HepG2 (cell line): Measurements from ENCODE around the gene HLA-F. TPM values are rescaled to one million over a fixed set of nuclear protein-coding genes. Genes with fewer than 3 reads are reported as not detected.

Experiments used
- ATAC-seq: fragments of 200-7000 bp; cut with Tn5 transposase; 3 replicates; pipeline ENCODE4 v1.9.1; 2020; ENCODE audit warnings: mild to moderate bottlenecking, moderate library complexity
- BruUV-seq: library from RNA; stranded (reverse); fragments of 400-500 nt; replicated peaks from 2 replicates; lab custom pipeline; 2021; lab: Mats Ljungman, UMichigan
- CTCF ChIA-PET: fragments of 300-600 bp; formaldehyde crosslinking; extraction: SDS; loops from one replicate; lab custom pipeline; 2021; ENCODE audit warnings: low total read pairs, inconsistent platforms, low intra/inter-chr PET ratio; lab: Yijun Ruan, JAX
- POLR2A ChIA-PET: fragments of 350-600 bp; sonication (Branson Sonifier 250); formaldehyde crosslinking; loops from one replicate; lab custom pipeline; 2020; ENCODE audit warnings: antibody characterized with exemption, inconsistent platforms; lab: Yijun Ruan, JAX
- DNase-seq: peaks from one replicate; pipeline ENCODE4 v3.0.0-alpha.2; 2015; ENCODE audit warnings: low spot score
- FAIRE-seq: peaks from 3 replicates; lab custom pipeline; 2011; peaks lifted over from hg19 to GRCh38; lab: Jason Lieb, UNC
- H2AFZ ChIP-seq: one replicate; pipeline ENCODE4 v1.6.1; 2011; ENCODE audit warnings: low read length, inconsistent platforms
- H3K27ac ChIP-seq: fragments of 300-600 bp; 3 replicates; pipeline ENCODE4 v1.8.0; 2011; ENCODE audit warnings: mixed run types, mild to moderate bottlenecking, mixed read lengths, low read length, inconsistent platforms; ENCODE audit not compliant: insufficient read depth; ENCODE audit errors: extremely low read length
- H3K27me3 ChIP-seq, 2 experiments: fragments of 200-600 bp in 1 of 2; 2 replicates in 1 of 2; 3 replicates in 1 of 2; pipeline versions ENCODE4 v1.6.0 to v1.8.0; 2011; ENCODE audit warnings: low read length in 2 of 2, mild to moderate bottlenecking in 2 of 2, moderate library complexity in 2 of 2, inconsistent platforms in 1 of 2; ENCODE audit not compliant: insufficient read depth in 2 of 2, control insufficient read depth in 1 of 2
- H3K36me3 ChIP-seq, 2 experiments: fragments of 200-600 bp in 1 of 2; replicated peaks in 1 of 2; 2 replicates in 1 of 2; 3 replicates in 1 of 2; pipeline versions ENCODE4 v1.5.1 to v1.8.0; 2011; ENCODE audit warnings: low read length in 2 of 2, inconsistent platforms in 1 of 2; ENCODE audit not compliant: insufficient read depth in 2 of 2, control insufficient read depth in 1 of 2
- H3K4me1 ChIP-seq: 2 replicates; pipeline ENCODE4 v1.5.1; 2012; ENCODE audit warnings: low read length, inconsistent platforms; ENCODE audit not compliant: insufficient read depth
- H3K4me2 ChIP-seq: 2 replicates; pipeline ENCODE4 v1.6.0; 2011; ENCODE audit warnings: low read depth, low read length, inconsistent platforms
- H3K4me3 ChIP-seq, 3 experiments: fragments of 200-600 bp in 1 of 3; sonication (generic), shearing (Covaris generic) in 1 of 3; replicated peaks in 1 of 3; 2 replicates each; pipeline ENCODE4 v1.5.1; 2011 to 2016; ENCODE audit warnings: low read length in 3 of 3, inconsistent platforms in 2 of 3, low read depth in 2 of 3, mild to moderate bottlenecking in 2 of 3, control low read depth in 1 of 3, mixed read lengths in 1 of 3; ENCODE audit not compliant: insufficient read depth in 1 of 3
- H3K79me2 ChIP-seq: one replicate; pipeline ENCODE4 v1.6.1; 2011; ENCODE audit warnings: low read length, inconsistent platforms; ENCODE audit not compliant: insufficient read depth
- H3K9ac ChIP-seq: 2 replicates; pipeline ENCODE4 v1.6.0; 2011; ENCODE audit warnings: mild to moderate bottlenecking, low read depth, low read length, inconsistent platforms; ENCODE audit not compliant: insufficient read depth
- H3K9me3 ChIP-seq: 2 replicates; pipeline ENCODE4 v1.5.1; 2012; ENCODE audit warnings: mild to moderate bottlenecking, low read length
- H4K20me1 ChIP-seq: 2 replicates; pipeline ENCODE4 v1.6.0; 2011; ENCODE audit warnings: inconsistent platforms, mild to moderate bottlenecking, low read length, moderate library complexity; ENCODE audit not compliant: insufficient read depth
- CCDC6 ChIP-seq: sonication (generic); formaldehyde crosslinking; IDR thresholded peaks from 2 replicates; pipeline ENCODE4 v1.8.1; 2022; ENCODE audit warnings: mild to moderate bottlenecking, missing genetic modification reagents, moderate library complexity
- FIP1L1 ChIP-seq: fragments of 200-400 bp; formaldehyde crosslinking; IDR thresholded peaks from 2 replicates; pipeline ENCODE4 v1.6.1; 2018; ENCODE audit warnings: low read depth, mild to moderate bottlenecking, low read length, moderate library complexity, borderline replicate concordance; ENCODE audit not compliant: insufficient read depth
- NCOR1 ChIP-seq: fragments of 200-600 bp; sonication (generic); IDR thresholded peaks from 2 replicates; pipeline ENCODE4 v1.7.0; 2017; ENCODE audit warnings: antibody characterized with exemption, low read length, borderline replicate concordance
- SETDB1 ChIP-seq: sonication (generic); formaldehyde crosslinking; IDR thresholded peaks from 2 replicates; pipeline ENCODE4 v1.5.1; 2020; ENCODE audit warnings: missing genetic modification reagents, mild to moderate bottlenecking, borderline replicate concordance
- ZBTB44 ChIP-seq: sonication (generic); formaldehyde crosslinking; IDR thresholded peaks from 2 replicates; pipeline ENCODE4 v1.4.0; 2020; ENCODE audit warnings: missing genetic modification reagents
- ZNF3 ChIP-seq: IDR thresholded peaks from 2 replicates; pipeline ENCODE4 v1.7.0; 2017; ENCODE audit warnings: inconsistent platforms
- ZNF337 ChIP-seq: sonication (generic); formaldehyde crosslinking; IDR thresholded peaks from 2 replicates; pipeline ENCODE4 v1.5.1; 2020; ENCODE audit warnings: missing genetic modification reagents, low read depth, mild to moderate bottlenecking, borderline replicate concordance
- ZNF496 ChIP-seq: sonication (generic); formaldehyde crosslinking; IDR thresholded peaks from 2 replicates; pipeline ENCODE4 v1.8.1; 2023; ENCODE audit warnings: mild to moderate bottlenecking, moderate library complexity, missing genetic modification reagents; ENCODE audit not compliant: insufficient replicate concordance
- ZNF768 ChIP-seq: sonication (generic); formaldehyde crosslinking; IDR thresholded peaks from 2 replicates; pipeline ENCODE4 v1.4.0; 2020; ENCODE audit warnings: missing genetic modification reagents
- WGBS: methylation state at CpG from one replicate; pipeline ENCODE4 v1.1.6; 2017; ENCODE audit warnings: low lambda C conversion rate; 5-methylcytosine and 5-hydroxymethylcytosine counted together
- in situ Hi-C: cut with HindIII; loops from 2 replicates; pipeline ENCODE4 v1.10.0; 2017; ENCODE audit warnings: low pct_unique_long_range_greater_than_20kb; ENCODE audit not compliant: extremely low pct_ligation_motif_present
- intact Hi-C: fragments of 100-400 bp; cut with micrococcal nuclease; formaldehyde crosslinking; loops from one replicate; pipeline ENCODE4 v1.10.0; 2022; ENCODE audit not compliant: unreplicated experiment
- polyA plus RNA-seq, 8 experiments: library from polyadenylated mRNA; depleted of rRNA in 3 of 8; stranded (reverse) in 7 of 8; unstranded in 1 of 8; fragments of >200 nt; fragmentation: Illumina TruSeq in 4 of 8; extraction: Trizol in 4 of 8; gene quantifications; 2 replicates each; pipeline versions ENCODE4 v1.2.1 to v1.2.3, GENCODE V29; 2011 to 2016; ENCODE audit warnings: low read depth in 4 of 8, missing spikeins in 1 of 8, mixed read lengths in 1 of 8; ENCODE audit not compliant: insufficient read depth in 1 of 8
- total RNA-seq, 5 experiments: library from RNA; depleted of rRNA; stranded (reverse); fragments of >200 nt; fragmentation: Illumina TruSeq; extraction: Trizol; gene quantifications; 2 replicates each; pipeline ENCODE4 v1.2.3, GENCODE V29; 2016; ENCODE audit warnings: low read depth in 1 of 5
- TF ChIP-seq, protein P1 (sequence below): sonication (generic); formaldehyde crosslinking; IDR thresholded peaks from 2 replicates; pipeline ENCODE4 v1.4.0; 2020; ENCODE audit warnings: mild to moderate bottlenecking, missing genetic modification reagents
- TF ChIP-seq, protein P2 (sequence below): sonication (generic); formaldehyde crosslinking; IDR thresholded peaks from 2 replicates; pipeline ENCODE4 v1.9.0; 2022; ENCODE audit warnings: missing genetic modification reagents, mild to moderate bottlenecking, borderline replicate concordance

HLA-F gene
- total and polyA plus RNA-seq, 2 of the 13 experiments (the other 11 are each of a cell fraction or from before 2014, with no cell fraction given): 6.0 to 6.1 TPM

GRCh38 chr6:29729774-29730328, 6.6 kb downstream of the HLA-F start:
- no peak for ATAC-seq
- no peaks in the 10 kb centered on the region for H3K9me3 ChIP-seq
- no peak overlapping the region for H3K27ac ChIP-seq
- no peak for FAIRE-seq
- 61% methylated on average over 6 of the region's 6 CpGs for whole genome bisulfite sequencing
- BruUV-seq: no TSS peak
- TF ChIP-seq ZNF337 (CRISPR knock-in tag) (no peak), ZNF3 (CRISPR knock-in tag) (no peak), ZNF496 (CRISPR knock-in tag) (no peak), CCDC6 (CRISPR knock-in tag) (no peak), ZBTB44 (CRISPR knock-in tag) (no peak), FIP1L1 (no peak), SETDB1 (CRISPR knock-in tag) (no peak), NCOR1 (no peak), ZNF768 (CRISPR knock-in tag) (no peak)
- TF ChIP-seq, protein P1, sequence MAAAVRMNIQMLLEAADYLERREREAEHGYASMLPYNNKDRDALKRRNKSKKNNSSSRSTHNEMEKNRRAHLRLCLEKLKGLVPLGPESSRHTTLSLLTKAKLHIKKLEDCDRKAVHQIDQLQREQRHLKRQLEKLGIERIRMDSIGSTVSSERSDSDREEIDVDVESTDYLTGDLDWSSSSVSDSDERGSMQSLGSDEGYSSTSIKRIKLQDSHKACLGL: no peak
- TF ChIP-seq, protein P2, sequence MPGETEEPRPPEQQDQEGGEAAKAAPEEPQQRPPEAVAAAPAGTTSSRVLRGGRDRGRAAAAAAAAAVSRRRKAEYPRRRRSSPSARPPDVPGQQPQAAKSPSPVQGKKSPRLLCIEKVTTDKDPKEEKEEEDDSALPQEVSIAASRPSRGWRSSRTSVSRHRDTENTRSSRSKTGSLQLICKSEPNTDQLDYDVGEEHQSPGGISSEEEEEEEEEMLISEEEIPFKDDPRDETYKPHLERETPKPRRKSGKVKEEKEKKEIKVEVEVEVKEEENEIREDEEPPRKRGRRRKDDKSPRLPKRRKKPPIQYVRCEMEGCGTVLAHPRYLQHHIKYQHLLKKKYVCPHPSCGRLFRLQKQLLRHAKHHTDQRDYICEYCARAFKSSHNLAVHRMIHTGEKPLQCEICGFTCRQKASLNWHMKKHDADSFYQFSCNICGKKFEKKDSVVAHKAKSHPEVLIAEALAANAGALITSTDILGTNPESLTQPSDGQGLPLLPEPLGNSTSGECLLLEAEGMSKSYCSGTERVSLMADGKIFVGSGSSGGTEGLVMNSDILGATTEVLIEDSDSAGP (CRISPR knock-in tag): no peak
- ChIA-PET CTCF (no interaction called here), POLR2A (no interaction called here)
- H3K36me3 ChIP-seq: no peaks in the 10 kb centered on the region
- peaks cover 5% of the 10 kb centered on the region; the same call in 1 of the 2 replicates for H3K4me1 ChIP-seq
- no peak overlapping the region for H3K9ac ChIP-seq
- DNase-seq: no peak
- no peak overlapping the region for H2AFZ ChIP-seq
- H3K4me3 ChIP-seq: no peak overlapping the region
- intact Hi-C loops: no loop called here
- no peaks in the 10 kb centered on the region for H4K20me1 ChIP-seq
- no peaks in the 10 kb centered on the region for H3K79me2 ChIP-seq
- no peak overlapping the region for H3K4me2 ChIP-seq
- in situ Hi-C loops: no loop called here
- no peaks in the 10 kb centered on the region for H3K27me3 ChIP-seq
